GM18867 (cell line): Measurements from ENCODE around the gene STAC.
"Not testable (repeated sequence)": the region's sequence is repeated elsewhere in the genome, so short reads cannot be mapped to it uniquely, and the experiment has no call there.

Experiments used
- ATAC-seq: cut with Tn5 transposase; IDR thresholded peaks from one replicate; pipeline ENCODE4 v1.9.1; 2021; ENCODE audit warnings: mild to moderate bottlenecking, moderate library complexity; ENCODE audit not compliant: unreplicated experiment

Gene STAC

GRCh38 chr3:36562945-36563344 is 182.6 kb downstream of the STAC start:
- ATAC-seq = no peak

GRCh38 chr3:36575241-36575640 is 194.9 kb downstream of the STAC start:
- ATAC-seq = no peak

- not testable (repeated sequence) for ATAC-seq
Measured at GRCh38 chr3:36578418-36578817, 198.1 kb downstream of the STAC start.

DNA sequence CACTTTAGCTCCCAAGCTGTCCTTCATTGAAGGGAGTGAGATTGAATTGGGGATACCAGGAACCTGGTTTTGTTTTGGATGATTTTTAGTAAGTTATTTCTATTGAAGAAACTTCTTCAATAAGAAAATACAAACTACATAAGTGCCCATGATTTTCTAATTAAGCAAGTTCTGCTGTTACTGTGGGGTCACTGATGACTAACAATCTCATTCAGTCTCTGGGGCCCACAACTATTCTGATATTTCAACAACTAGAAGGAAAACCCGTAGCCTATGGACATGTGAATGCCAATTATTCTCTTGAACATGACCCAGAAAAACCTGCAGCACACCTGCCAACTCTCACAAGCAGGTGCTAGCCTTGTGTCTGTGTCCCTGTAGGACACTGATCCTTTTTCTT is 199.4 kb downstream of the STAC start:
- ATAC-seq = no peak

DNA sequence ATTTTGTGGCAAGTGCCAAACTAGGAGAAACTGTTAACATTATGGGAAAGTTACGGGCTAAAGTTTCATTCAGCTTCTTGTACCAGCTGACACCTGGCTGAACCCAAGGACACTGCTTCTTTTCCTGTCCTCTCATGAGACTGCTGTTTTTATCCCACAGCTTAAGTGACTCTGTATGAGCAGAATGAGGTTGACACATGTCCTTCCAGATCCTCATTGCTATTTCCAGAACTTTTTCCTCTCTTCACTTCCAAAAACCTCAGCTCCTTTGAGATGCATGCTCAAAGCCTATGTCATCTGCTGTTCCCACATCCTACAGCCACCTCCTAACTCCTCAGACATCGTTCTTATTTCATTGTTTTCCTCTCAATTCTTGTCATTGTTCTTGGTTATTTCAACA is 200.4 kb downstream of the STAC start:
- ATAC-seq = no peak

- no peak for ATAC-seq
Measured at GRCh38 chr3:36591959-36592358, 211.7 kb downstream of the STAC start.

- ATAC-seq = no peak
Measured at GRCh38 chr3:36595511-36595910, 215.2 kb downstream of the STAC start.

- ATAC-seq = no peak
Measured at GRCh38 chr3:36596419-36596818, 216.1 kb downstream of the STAC start.

GRCh38 chr3:36597422-36597821 is 217.1 kb downstream of the STAC start:
- ATAC-seq = no peak
